Suppressor macrophage (primary cell): ENCODE results near the gene HGD.
"Not testable (repeated sequence)": the region's sequence is repeated elsewhere in the genome, so short reads cannot be mapped to it uniquely, and the experiment has no call there.

Source experiments
- DNase-seq, 4 experiments: peaks; one replicate each; pipeline ENCODE4 v3.0.0-alpha.2; 2020 to 2022
- total RNA-seq, 17 experiments: gene quantifications; one replicate each; lab custom pipeline; 2026; ENCODE audit warnings: mixed read lengths in 6 of 17, inconsistent platforms in 3 of 17; lab: John Stamatoyannopoulos, UW

The HGD gene
- 0 to 1.8 (median 0.21) reads per million in 17 experiments for total RNA-seq

DNA sequence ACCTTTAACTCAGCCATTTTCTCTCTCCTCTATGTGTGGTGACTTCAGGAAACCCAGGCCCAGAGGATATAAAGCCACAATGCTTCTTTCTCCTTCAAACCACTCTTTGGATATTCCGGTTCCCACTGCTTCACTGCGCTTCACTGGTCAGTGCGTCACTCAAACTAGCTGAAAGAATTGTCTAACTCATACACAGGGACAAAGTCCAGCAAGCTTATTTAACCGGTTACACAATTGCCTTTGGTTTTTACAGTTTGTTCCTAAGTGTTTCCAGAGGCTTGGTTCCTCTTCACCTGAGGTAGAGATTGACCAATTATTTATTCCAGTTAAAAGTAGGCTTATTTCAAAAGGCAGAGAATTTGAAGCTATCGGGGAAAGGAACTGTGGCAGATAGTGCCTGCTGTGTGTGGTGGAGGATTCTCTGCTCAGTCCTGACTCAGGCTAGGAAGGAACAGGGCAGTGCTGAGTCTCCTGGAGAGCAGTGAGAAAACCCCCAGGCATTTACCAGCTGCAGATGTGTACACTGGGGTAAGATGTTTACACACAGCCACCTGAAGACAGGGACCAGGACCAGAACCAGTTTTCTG lies at the start of gene HGD:
HGD (minus strand) TSS at position 145 of the 587 bp plus-strand sequence; CDS start at position 17, 128 bp downstream.
- DNase-seq, result no peak

- DNase-seq, result no peak
Observed at GRCh38 chr3:120730576-120731542, 48.8 kb upstream of the HGD start.

GRCh38 chr3:120726791-120727190 lies 44.8 kb upstream of the HGD start:
- no peak for DNase-seq

- DNase-seq, result not testable (repeated sequence)
Observed at GRCh38 chr3:120719167-120719834, 37.3 kb upstream of the HGD start.

DNA sequence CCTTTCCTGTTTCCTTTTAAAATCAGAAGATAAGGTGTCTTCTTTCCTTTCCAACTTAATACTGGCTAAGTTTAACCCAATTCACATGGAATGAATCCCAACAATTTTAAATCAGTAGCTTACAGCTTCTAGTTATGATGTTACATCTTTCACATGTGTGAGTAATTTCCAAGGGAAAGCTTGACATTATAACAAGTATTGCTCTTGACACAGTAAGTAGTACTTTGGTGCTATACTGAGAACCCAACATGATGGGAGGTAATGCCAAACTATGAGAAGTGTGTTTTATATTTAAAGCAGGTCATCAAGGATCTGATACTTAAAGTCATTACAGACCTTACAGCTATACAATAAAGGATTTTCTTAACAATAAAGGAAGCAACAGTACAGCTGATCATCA lies 31.2 kb upstream of the HGD start:
- DNase-seq, result no peak

DNA sequence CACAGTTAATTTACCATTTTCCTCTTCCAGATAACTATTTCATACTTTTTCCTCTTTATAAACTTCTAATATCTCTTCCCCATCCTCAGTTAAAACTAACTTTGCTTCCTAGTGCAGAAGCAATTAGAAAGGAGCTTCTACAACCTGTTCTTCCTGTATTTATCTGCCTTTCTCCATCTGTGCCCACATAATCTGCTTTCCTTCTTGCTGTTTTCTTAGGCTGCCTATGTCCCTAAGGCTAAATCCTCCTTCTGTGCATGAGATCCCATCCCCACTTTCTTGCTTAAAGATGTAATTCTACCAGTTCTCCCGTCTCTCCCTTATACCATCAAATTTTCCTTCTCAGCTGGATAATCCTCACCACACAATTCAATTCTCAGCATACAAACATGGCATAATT lies 28.3 kb upstream of the HGD start:
- no peak for DNase-seq

DNA sequence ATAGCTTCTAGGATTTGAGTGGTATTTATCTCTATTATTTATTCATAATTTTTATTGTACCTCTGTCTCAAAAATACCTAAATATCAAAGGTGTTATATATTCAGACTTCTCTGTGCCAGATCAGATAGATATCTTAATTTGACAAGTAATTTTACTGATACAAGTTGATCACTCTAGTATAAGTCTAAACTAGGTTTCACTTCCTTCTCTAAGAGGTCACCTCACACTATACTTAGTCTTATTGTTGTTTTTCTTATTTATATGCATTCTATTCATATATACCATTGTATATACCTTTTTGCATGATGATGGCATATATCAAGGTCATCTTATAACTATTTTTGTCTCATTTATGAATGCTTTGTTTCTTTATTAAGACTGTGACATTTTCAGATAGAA lies 26.4 kb upstream of the HGD start:
- DNase-seq, result no peak

DNA sequence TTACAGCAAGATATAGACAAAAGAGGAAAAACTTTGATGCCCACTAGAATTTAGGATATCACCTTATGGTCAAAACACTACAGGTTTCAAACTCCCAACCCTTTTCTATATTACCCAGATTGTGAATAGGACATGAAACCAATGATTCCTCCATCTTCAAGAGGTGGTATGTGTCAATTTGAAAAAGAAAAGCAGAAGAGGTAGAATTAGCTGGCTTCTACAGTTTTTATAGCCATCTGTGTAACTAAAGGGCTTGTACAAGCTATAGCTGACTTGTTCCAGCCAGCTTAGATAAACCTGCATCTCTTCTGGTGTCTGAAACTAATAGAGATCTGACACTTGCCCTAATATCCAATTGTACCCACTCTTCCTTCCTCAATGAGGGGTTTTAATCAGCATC lies 24.9 kb upstream of the HGD start:
- DNase-seq, result no peak

GRCh38 chr3:120705884-120706582 lies 24.0 kb upstream of the HGD start:
- DNase-seq, result no peak

GRCh38 chr3:120699333-120699732 lies 17.3 kb upstream of the HGD start:
- DNase-seq, result no peak

DNA sequence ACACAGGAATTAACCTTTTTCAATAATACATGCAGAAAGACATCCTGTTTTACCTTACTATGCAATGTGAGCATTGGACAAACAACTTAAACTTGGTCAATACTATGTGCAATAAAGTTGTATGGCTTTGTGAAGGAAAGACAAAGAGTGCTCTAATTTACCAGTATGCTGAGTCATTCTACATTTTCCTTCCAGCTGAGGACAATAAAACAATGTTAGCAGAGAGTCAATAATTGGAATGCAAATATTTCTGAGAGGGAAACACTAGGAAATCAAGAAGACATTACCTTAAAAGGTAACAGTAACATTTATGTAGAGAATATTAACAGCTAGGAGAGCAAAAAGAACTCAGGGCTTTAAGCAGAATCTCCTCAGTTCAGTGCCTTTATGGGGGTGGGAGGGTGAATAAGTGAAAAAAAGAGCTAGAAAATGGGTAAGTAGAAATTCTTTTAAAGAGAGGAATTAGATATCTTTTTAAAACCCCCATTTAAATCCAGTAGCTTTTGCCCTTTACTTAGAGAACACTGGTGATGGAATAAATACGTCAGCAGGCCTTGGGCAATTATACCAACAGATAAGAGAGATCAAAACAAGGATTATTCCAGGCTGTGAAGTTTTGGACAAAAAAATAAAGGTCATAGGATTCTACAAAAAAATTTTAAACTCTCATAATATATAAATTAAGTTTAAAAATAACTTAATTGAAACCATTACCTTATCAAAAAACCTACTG lies 11.6 kb upstream of the HGD start:
- DNase-seq, result no peak

DNA sequence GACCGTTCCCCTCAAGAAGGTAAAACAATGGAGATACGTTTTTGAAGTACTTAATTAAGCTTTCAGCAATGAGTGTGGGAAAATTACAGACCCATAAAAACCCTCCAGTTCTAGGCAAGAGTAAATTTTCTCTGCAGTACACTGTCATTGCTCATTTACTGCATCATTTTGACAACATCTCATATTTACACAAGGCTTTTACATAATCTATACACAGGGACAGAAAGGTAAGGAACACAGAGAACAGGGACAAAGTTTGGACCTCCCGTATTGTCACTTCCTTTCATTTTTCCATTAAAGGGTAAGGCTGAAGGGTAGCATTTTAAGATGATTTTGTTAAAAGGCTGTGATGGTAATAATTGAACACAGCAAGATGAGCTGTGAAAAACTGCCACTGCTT lies 7.4 kb upstream of the HGD start:
- no peak for DNase-seq

DNA sequence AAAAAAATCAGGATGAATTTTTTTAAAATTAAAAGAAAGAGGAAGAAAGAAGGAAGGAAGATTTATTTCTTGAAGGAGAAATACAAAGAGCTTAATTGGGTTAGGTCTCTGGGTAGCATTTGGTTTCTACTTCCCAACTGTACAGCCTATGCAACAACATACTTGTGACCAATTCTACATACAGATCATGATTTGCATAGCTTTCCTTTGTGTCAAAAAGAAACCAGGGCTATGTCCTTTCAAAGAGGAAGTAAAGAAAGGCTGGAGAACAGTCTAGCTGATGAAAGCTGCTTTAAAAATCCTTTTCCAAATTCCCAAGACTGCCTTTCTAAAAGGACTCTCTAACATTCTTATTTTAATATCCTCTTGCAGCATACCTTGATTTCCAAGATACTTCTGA lies 6.1 kb upstream of the HGD start:
- DNase-seq, result peak; percentile 44 to 86 (median 61)

- no peak for DNase-seq
Observed at GRCh38 chr3:120685411-120685810, 3.4 kb upstream of the HGD start.

DNA sequence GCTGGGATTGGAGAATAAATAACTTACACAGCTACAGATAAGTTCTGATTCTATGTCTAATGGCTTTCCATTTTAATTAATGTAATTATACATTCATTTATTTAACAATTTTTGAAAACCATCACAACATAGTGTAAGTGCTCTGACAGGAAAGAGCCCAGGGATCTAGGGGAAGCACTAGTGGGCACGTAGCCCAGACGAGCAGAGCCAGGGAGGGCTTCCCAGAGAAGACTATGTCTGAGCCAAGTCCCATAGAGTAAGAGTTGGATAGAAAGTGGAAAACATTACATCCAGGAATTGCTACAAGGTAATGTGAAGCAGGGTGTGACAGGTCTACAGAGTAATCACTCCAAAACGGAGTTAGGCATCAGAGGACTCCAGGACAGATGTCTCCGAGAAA lies 2.9 kb upstream of the HGD start:
- no peak for DNase-seq

- no peak for DNase-seq
Observed at GRCh38 chr3:120683671-120684301, 1.7 kb upstream of the HGD start.

DNA sequence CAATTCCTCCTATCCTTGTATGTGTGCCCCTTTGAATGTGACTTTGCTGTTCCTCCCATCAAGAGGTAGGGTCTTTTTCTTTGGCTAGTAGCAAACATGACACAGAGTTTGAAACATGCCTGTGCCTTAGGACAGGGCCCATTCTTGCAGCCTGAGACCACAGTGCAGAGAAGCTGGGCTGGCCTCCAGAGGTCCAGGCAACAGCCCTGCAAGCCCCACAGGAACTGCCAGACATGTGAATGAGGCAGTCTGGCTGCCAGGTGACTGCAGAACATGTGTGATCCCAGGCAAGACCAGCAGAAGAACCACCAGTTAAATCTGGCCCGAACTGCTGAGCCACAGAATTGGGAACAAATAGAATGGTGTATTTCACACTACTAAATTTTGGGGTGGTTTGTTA lies 1.2 kb upstream of the HGD start:
- no peak for DNase-seq

DNA sequence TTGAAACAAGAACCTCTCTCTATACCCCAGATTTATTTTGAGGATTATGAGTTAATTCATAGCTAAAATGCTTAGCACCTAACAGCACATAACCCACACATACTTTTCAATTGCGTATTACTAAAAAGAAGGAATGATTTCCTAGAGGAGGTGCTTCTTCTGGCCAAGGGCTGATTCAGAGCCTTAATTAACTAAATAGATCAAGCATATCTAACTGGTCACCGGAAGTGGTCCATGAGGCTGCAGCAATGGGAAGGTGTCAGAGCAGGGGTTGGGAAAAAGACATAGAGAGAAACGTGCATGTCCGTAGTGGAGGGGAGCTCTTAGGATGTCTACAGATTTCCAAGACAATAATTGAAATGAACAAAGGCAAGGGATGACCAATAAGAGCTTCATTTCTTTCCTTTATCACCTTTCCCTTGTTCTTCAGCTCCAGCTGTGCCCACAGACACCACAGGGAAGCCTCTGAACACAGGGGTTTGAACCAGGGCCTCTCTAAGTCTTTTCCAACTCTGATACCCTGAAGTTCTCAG lies 467 bp downstream of the HGD start:
- no peak for DNase-seq

- no peak for DNase-seq
Observed at GRCh38 chr3:120681018-120681417, 1.0 kb downstream of the HGD start.

GRCh38 chr3:120680193-120680894 lies 1.7 kb downstream of the HGD start:
- DNase-seq, result no peak

DNA sequence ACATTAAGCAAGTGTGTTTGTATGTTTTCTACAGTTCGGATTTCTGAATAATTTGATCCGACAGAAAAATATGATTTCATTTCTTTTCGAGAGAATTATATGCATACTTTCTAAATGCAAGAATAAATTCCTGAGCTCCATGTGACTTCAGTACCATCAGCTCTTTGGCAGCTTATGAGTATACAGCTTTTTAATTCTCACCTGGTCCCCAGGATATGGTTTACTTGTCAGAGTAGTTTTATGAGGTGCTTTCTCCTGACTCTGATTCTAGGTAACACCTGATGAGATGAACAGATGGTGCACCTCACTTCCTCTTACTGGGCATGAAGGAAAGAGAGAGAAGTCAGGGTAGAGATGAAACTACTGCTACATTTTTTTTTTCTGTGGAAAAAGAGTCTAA lies 3.1 kb downstream of the HGD start:
- DNase-seq, result no peak
